OCI-LY3 (cell line): Measurements from ENCODE around the gene ENC1.

Experiments used
- CTCF ChIP-seq: fragments of 200-600, 300-600 bp; sonication (generic); IDR thresholded peaks from 2 replicates; pipeline ENCODE4 v1.5.1; 2014; ENCODE audit warnings: antibody characterized with exemption, low read length, low read depth
- EZH2phosphoT487 ChIP-seq: fragments of 200-600 bp; shearing (Covaris generic); IDR thresholded peaks from 2 replicates; pipeline ENCODE4 v1.6.1; 2018; ENCODE audit warnings: antibody characterized with exemption, mixed run types, low read depth

- TF ChIP-seq CTCF (no peak), EZH2phosphoT487 (no peak)
Measured at GRCh38 chr5:74618106-74618505, 22.4 kb downstream of the ENC1 start.
